ENCODE data around the gene TGM2.

Gene TGM2

GRCh38 chr20:38129893-38130609, 35.0 kb downstream of the TGM2 start:
- no peak for DNase-seq

DNA sequence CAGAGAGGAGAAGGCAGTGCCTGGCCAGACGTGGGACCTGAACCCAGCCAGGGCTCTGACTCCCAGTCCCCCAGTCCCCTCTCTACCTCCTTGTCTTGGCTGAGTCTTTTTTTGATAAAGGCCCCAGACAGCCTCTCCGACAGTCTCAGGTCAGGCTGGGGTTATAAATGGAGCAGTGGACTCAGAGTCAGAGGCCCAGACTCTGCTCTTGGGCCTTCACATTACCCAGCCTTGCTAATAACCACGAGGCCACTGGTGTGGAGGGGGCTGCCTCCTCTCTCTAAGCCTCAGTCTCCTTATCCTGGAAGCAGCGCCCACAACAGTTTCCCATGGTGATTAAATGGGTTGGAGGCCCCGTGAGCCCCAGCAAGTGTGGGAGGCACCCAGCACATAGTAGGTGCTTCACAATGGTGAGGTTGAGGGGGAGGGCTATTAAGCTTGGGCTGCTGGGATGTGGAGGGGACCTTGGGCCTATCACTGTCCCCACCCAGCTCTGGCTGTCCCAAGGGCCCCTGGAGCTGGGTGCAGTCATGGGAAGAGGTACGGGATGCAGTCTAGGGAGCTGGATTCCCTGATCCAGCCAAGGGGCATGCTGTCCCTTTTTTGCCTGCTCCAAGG, 35.7 kb downstream of the TGM2 start:
- no peak for DNase-seq

DNA sequence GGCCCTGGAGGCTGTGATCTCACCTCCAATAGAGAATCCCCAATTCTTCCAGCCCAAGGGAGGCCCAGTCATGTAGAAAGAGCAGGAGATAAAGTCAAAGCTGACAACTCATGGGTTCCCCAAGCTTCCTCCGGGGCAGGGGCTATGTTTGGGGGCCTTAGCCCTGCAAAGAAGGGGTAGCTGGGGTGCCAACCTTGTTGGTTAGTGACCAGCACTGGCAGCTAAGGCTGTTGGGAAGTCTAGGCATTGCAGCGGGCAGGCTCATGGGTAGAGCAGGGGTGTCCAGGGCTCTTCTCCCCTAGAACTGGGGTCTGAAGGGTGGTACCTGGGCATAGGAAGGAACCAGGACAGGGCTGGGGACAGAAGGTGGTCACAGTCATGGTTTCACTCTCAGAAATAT, 36.4 kb downstream of the TGM2 start:
- DNase-seq = no peak

DNA sequence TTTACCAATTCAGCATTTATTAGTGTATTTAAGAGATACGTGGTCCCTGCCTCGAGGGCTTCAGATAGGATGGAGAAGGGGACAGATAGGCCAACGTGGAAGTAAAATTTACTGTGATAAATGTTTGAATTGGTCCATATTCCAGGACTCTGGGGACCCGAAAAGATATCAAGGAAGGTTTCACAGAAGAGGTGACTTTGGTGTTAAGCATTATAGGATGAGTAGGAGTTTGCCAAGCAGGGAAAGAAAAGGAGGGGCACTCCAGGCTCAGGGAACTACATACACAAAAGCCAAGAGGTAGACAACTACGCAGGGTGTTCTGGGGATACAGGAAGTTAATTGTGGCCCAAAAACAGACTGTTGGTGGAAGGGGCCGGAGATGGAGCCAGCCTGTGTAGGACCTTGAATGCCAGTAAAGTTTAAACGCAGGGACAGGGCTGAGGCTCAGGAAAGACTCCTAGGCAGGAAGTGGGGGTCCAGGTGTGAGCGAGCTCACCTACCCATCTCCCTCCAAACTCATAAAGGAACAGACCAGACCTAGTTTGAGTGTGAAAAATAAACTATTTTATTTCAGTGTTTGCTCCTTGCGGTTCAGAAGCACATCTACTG, 37.0 kb downstream of the TGM2 start:
- no peak for DNase-seq

GRCh38 chr20:38126932-38127621, 38.0 kb downstream of the TGM2 start:
- DNase-seq = peak; percentile 15

- no peak for DNase-seq
Measured at GRCh38 chr20:38126146-38126921, 38.7 kb downstream of the TGM2 start.

GRCh38 chr20:38125157-38126056, 39.7 kb downstream of the TGM2 start:
- peak; percentile 31 for DNase-seq

- DNase-seq = no peak
Measured at GRCh38 chr20:38123021-38123587, 42.0 kb downstream of the TGM2 start.

GRCh38 chr20:38121741-38122140, 43.3 kb downstream of the TGM2 start:
- DNase-seq = no peak

DNA sequence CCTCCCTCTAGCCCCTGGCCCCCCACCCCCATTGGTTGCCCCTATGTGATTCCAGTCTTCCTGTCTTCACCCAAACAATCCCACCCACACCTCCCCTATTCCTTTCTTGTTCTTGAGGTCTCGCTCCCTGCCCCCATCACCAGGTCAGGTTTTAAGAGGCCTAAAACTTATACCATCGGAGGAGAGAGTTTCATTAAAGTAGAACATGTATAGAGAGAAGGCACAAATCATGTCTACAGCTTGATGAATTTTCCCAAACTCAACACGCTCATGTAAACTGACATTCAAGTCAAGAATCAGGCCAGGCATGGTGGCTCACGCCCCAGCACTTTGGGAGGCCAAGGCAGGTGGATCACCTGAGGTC, 44.5 kb downstream of the TGM2 start:
- no peak for DNase-seq

DNA sequence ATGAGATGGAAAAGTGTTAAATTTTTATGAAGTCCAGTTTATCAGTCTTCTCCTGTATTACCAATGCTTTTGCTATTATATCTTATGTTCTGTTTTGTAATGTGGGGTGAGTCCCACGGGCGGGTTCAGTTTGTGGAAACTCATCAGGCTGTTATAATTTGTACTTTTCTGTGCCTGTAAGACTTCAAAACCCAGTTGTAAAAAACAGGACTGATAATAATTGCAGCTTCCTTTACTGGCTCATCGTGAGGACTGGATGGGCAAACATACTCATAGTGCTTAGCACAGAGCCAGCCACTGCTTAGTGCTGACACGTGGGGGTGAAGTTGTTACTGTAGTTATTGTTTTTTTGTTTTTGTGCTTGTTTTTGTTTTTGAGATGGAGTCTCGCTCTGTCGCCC, 45.6 kb downstream of the TGM2 start:
- no peak for DNase-seq

DNA sequence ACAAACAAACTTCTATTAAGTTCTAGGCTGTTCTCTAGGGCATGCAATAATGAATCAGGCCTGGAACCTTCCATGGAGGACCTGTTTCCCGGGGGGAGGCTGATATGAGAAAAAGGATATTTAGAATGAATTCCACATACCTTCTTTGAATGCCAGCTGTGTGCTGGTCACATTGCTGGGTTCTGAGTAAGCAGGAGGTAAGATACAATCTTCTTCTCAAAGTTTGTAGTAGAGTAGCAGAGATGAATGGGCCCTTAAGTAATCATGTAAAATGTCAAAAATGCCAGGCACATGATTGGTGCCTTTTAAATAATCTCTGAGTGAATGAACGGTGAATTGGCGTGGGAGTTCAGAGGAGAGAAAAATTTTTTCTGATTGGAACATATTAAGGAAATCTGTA, 47.4 kb downstream of the TGM2 start:
- no peak for DNase-seq

DNA sequence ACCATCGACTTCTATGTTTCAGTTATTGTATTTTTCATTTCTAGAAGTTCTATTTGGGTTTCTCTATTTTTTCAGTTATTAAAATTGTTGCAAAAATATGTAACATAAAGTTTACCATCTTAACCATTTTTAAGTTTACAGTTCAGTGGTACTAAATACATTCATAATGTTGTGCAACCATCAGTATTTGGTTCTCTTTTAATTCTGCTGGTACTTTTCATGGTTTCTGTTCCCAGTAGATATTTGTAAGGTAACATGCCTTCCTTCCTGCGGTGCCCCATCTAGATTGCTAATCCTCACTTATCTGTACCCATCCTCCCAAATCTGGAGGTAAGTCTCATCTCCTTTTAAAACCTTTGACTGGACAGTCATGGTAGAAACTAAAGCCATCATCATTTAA, 47.9 kb downstream of the TGM2 start:
- DNase-seq = no peak

GRCh38 chr20:38116409-38117165, 48.5 kb downstream of the TGM2 start:
- no peak for DNase-seq

DNA sequence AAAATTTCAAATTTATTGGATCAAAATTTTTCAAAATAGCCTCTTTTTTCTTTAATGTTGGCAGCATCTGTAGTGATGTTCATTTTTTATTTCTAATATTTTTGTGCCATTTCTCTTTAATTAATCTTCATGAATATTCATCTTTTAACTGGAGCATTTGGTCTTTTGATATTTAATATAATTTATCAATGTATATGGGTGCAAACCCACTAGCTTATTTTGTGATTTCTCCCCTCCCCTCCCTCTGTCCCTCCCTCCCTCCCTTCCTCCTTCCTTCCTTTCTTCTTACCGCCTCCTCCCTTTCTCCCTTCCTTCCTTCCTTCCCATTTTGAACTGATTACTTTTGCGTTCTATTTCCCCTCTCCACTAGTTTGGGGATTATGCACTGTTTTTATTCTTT, 49.2 kb downstream of the TGM2 start:
- no peak for DNase-seq

GRCh38 chr20:38115205-38115604, 49.9 kb downstream of the TGM2 start:
- peak; percentile 41 for DNase-seq

DNA sequence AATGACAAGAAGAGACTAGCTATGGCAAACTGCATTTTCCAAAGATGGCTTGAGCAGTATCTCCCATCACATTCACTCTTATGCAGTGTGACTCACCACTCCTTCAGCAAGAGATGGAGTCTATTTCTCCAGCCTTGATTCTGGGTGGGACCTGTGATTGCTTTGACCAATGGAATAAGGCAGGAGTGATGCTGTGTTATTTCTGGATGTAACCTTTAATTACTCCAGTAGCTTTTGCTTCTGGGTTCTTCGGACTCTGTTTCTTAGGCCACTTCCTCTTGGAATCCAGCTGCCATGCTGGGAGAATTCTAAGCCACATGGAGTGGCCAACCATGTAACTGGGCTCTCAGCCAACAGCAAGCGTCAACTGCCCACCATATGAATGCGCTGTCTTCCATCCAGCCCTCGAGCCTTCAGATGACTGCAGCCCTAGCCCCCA, 50.7 kb downstream of the TGM2 start:
- no peak for DNase-seq

GRCh38 chr20:38113401-38114325, 51.4 kb downstream of the TGM2 start:
- DNase-seq = peak; percentile 72

- DNase-seq = no peak
Measured at GRCh38 chr20:38112930-38113294, 52.2 kb downstream of the TGM2 start.

Measured in NCI-H82 (cell line).